Measurements from ENCODE around the gene KMT5B.

- TF ChIP-seq CTCF (IDR thresholded peaks at IDR 0.05) (no peak), POLR2AphosphoS5 (IDR thresholded peaks at IDR 0.05) (peak; percentile 54)
These were observed 12.5 kb downstream of the KMT5B start for GRCh38 chr11:68200639-68201038.

Data from gastroesophageal sphincter (tissue), 3 donors.